NB4 (cell line): ENCODE results near the gene FRRS1L.

ENCODE experiments used
- DNase-seq: peaks from one replicate; pipeline ENCODE4 v3.0.0; 2010; ENCODE audit warnings: low read depth
- H3K4me3 ChIP-seq: one replicate; pipeline ENCODE4 v1.5.1; 2011; ENCODE audit warnings: mild to moderate bottlenecking, low read depth, low read length, moderate library complexity
- CTCF ChIP-seq: IDR thresholded peaks from one replicate; pipeline ENCODE4 v1.5.1; 2012; ENCODE audit warnings: low read depth, low read length
- MYC ChIP-seq: IDR thresholded peaks from 2 replicates; pipeline ENCODE4 v1.6.1; 2011; ENCODE audit warnings: low read depth, low read length
- POLR2A ChIP-seq: IDR thresholded peaks from 2 replicates; pipeline ENCODE4 v1.6.1; 2011; ENCODE audit warnings: mild to moderate bottlenecking; ENCODE audit not compliant: insufficient read length; ENCODE audit errors: extremely low read depth
- TF ChIP-seq, protein P1 (sequence below): IDR thresholded peaks from 2 replicates; pipeline ENCODE4 v1.6.1; 2011; ENCODE audit warnings: low read depth, low read length

Gene FRRS1L

DNA sequence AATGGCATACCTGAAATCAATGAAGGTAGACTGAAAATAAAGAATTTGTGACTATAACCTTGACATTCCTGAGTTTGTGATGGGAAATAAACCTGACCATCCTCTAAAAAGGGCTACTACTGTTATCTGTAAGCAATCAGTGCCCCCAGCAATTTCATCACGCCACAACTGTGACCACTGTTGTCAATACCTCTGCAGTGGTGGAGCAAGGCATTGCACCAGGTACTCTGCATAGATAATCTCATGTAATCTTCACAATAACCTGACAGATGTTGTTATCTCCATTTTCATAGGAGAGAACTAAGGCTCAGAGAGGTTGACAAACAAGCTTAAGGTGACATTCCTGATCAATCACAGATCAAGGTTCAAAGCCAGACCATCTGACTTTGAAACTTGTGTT is 38.5 kb upstream of the FRRS1L start:
- no peak for DNase-seq
- TF ChIP-seq CTCF (no peak), POLR2A (no peak), MYC (no peak)
- TF ChIP-seq, protein P1, sequence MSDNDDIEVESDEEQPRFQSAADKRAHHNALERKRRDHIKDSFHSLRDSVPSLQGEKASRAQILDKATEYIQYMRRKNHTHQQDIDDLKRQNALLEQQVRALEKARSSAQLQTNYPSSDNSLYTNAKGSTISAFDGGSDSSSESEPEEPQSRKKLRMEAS, result no peak

DNA sequence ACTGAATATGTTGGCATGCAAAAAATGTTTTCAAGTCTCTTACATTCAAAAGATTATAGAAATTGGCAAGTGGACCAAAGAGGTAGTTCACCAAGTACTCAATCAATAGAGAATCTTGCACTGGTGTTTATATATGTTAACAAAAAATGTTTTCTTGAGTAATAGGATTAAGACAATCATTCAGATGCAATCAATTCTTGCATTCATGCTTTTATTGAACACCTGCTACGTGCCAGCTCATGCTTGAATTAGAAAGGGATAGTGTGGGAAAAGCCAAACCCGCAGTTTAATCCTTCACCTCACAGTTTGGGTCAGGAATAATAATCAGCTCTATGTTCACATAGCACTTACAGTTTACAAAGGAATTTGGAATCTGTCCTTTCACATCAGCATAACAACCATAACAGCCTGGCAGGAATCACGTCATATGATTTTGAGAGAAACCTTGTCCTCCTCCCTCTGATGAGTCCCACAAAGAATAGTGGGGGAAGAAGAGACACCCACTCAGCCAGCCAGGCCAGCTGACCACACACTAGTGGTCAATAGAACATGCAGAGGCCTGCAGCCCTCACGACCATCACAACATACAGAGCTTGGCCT is 36.8 kb upstream of the FRRS1L start:
- DNase-seq, result no peak

More for the DNA sequence above, 38.5 kb upstream of the FRRS1L start:
- H3K4me3 ChIP-seq, result no peak overlapping the region

DNA sequence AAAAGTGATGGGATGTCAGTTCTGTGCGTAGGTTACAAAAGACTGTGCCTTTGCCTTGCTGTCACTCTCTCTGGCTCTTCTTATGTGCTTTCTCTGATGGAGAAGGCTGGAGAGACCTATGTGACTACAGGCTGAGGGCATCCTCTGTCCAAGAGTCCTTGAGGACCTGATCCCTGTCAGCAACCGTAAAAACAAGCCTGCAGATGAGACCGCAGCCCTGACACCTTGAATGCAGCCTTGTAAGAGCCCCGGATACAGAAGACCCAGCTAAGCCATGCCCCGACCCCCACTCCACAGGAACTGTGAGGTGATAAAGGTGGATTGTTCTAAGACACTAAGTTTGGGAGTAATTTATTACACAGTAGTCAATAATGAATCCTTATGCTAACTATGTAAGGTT is 32.6 kb upstream of the FRRS1L start:
- DNase-seq, result no peak
- H3K4me3 ChIP-seq, result no peak overlapping the region
- no peak for TF ChIP-seq CTCF
- TF ChIP-seq, protein P1, result no peak
- no peak for TF ChIP-seq POLR2A
- TF ChIP-seq MYC, result no peak

More for the DNA sequence above, 36.8 kb upstream of the FRRS1L start:
- TF ChIP-seq, protein P1, result no peak
- TF ChIP-seq MYC (no peak), CTCF (no peak), POLR2A (no peak)
- no peak overlapping the region for H3K4me3 ChIP-seq

DNA sequence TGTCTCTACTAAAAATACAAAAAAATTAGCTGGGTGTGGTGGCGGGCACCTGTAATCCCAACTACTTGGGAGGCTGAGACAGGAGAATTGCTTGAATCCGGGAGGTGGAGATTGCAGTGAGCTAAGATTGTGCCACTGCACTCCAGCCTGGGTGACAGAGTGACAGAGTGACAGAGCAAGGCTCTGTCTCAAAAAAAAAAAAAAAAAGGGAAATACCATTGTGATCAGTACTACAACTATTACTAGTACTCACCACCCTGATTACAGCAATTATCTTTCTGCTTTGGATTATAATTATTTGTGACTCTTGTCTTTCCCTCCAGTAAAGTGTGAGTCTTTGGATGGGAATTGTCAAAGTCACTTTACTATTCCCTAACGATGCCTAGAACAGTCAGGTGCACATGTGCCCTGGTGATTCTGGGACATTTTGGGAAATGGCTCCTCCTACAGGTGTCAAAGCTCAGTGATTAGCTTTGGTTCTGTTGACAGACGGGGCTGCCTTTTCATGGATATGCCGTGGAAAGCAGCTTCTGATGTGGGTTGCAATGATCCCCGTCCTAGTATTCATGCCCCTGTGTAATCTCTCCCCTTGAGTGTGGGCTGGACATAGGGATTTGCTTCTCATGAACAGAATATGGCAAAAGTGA is 31.8 kb upstream of the FRRS1L start:
- no peak overlapping the region for H3K4me3 ChIP-seq
- no peak for DNase-seq
- TF ChIP-seq MYC, result no peak
- TF ChIP-seq CTCF, result peak; percentile 16

DNA sequence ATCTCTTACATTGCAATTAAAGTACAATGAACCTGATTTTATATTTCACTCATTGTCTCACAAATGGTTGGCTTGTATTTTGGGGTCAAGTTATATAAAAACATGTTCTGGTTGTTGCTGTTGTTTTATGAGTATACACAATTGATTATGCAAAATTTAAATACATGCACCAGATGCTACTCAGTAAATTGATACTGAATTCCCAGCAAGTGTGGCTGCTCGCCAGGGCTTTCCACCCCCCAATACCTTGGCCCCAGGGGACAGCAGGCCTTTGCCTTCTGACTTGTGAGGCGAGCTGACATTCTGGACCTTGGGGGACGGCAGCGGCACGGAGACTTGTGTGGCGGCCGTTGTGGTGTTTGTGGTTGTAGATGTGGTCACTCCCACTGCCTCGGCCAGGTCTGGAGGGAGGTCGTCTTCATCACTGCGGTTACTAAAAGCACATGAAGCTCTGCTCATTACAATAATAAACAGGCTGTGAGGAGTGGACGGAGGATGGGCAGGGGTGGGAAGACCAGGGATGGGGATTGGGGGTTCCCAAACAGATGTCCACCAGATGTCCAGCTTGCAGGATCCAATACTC is 27.0 kb upstream of the FRRS1L start:
- TF ChIP-seq, protein P1, result no peak
- TF ChIP-seq CTCF, result no peak
- no peak for TF ChIP-seq MYC
- TF ChIP-seq POLR2A, result no peak
- no peak overlapping the region for H3K4me3 ChIP-seq
- DNase-seq, result peak; percentile 33
